PFSK-1 (cell line): Measurements from ENCODE around the gene KCNQ2.

Experiments
- POLR2AphosphoS5 ChIP-seq: IDR thresholded peaks from 2 replicates; pipeline ENCODE4 v1.6.1; 2012; ENCODE audit warnings: low read depth, mild to moderate bottlenecking, control low read depth, low read length, moderate library complexity
- SIN3A ChIP-seq: IDR thresholded peaks from 2 replicates; pipeline ENCODE4 v1.6.1; 2012; ENCODE audit warnings: mild to moderate bottlenecking, low read length, moderate library complexity, borderline replicate concordance; ENCODE audit not compliant: insufficient read depth

- TF ChIP-seq POLR2AphosphoS5 (no peak), SIN3A (no peak)
Observed at GRCh38 chr20:63407928-63408683, 64.3 kb downstream of the KCNQ2 start.
